GM19467 (cell line): ENCODE results near the gene ARL6IP6.

Experiments used
- ATAC-seq: cut with Tn5 transposase; IDR thresholded peaks from one replicate; pipeline ENCODE4 v1.9.1; 2021; ENCODE audit warnings: mild to moderate bottlenecking, moderate library complexity; ENCODE audit not compliant: unreplicated experiment

The ARL6IP6 gene

GRCh38 chr2:152718076-152718908 is at the start of gene ARL6IP6:
TSS of gene ARL6IP6 (plus strand) at chr2:152718620. CDS start at chr2:152718625, 5 bp downstream.
- ATAC-seq: peak; percentile 70

- ATAC-seq: no peak
Measured at GRCh38 chr2:152674334-152674733, 44.1 kb upstream of the ARL6IP6 start.

GRCh38 chr2:152676461-152676860 is 42.0 kb upstream of the ARL6IP6 start:
- ATAC-seq: no peak

- ATAC-seq: no peak
Measured at GRCh38 chr2:152678808-152679207, 39.6 kb upstream of the ARL6IP6 start.

- ATAC-seq: no peak
Measured at GRCh38 chr2:152682663-152683062, 35.8 kb upstream of the ARL6IP6 start.

- ATAC-seq: no peak
Measured at GRCh38 chr2:152683400-152683799, 35.0 kb upstream of the ARL6IP6 start.

- no peak for ATAC-seq
Measured at GRCh38 chr2:152686321-152686720, 32.1 kb upstream of the ARL6IP6 start.

GRCh38 chr2:152693033-152693432 is 25.4 kb upstream of the ARL6IP6 start:
- peak; percentile 75 for ATAC-seq

GRCh38 chr2:152694161-152694661 is 24.2 kb upstream of the ARL6IP6 start:
- peak; percentile 53 for ATAC-seq

GRCh38 chr2:152695763-152696162 is 22.7 kb upstream of the ARL6IP6 start:
- ATAC-seq: no peak

GRCh38 chr2:152696476-152696875 is 21.9 kb upstream of the ARL6IP6 start:
- no peak for ATAC-seq

GRCh38 chr2:152701198-152701597 is 17.2 kb upstream of the ARL6IP6 start:
- ATAC-seq: no peak

GRCh38 chr2:152706477-152707021 is 11.9 kb upstream of the ARL6IP6 start:
- no peak for ATAC-seq

- no peak for ATAC-seq
Measured at GRCh38 chr2:152708742-152709141, 9.7 kb upstream of the ARL6IP6 start.

GRCh38 chr2:152710713-152711112 is 7.7 kb upstream of the ARL6IP6 start:
- no peak for ATAC-seq

- no peak for ATAC-seq
Measured at GRCh38 chr2:152715112-152715511, 3.3 kb upstream of the ARL6IP6 start.

- no peak for ATAC-seq
Measured at GRCh38 chr2:152715854-152716428, 2.5 kb upstream of the ARL6IP6 start.

GRCh38 chr2:152716805-152717227 is 1.6 kb upstream of the ARL6IP6 start:
- ATAC-seq: no peak

- ATAC-seq: peak; percentile 70
Measured at GRCh38 chr2:152717228-152718075, 968 bp upstream of the ARL6IP6 start, which contains the start of gene PRPF40A. TSS of gene PRPF40A (minus strand) at chr2:152717461. CDS start at chr2:152717439, 22 bp downstream.

- peak; percentile 31 for ATAC-seq
Measured at GRCh38 chr2:152718909-152719645, 657 bp downstream of the ARL6IP6 start.
